GM23338 (cell line): Measurements from ENCODE around the gene PDE4D. TPM values are rescaled to one million over a fixed set of nuclear protein-coding genes. Genes with fewer than 3 reads are reported as not detected.

Experiments
- ATAC-seq: fragments of 200-7000 bp; cut with Tn5 transposase; 3 replicates; pipeline ENCODE4 v1.9.1; 2020
- DNase-seq: peaks from one replicate; pipeline ENCODE4 v3.0.0-alpha.2; 2015; ENCODE audit warnings: low spot score
- H2AFZ ChIP-seq: fragments of 200-600 bp; sonication (generic); 2 replicates; pipeline ENCODE4 v1.8.0; 2016; ENCODE audit warnings: antibody characterized with exemption, mild to moderate bottlenecking, moderate library complexity
- H3F3A ChIP-seq: fragments of 200-600 bp; sonication (generic); replicated peaks from 2 replicates; pipeline ENCODE4 v1.8.0; 2017; ENCODE audit warnings: antibody characterized with exemption, mixed run types, low read depth
- H3K27ac ChIP-seq: fragments of 200-600 bp; sonication (generic); 2 replicates; pipeline ENCODE4 v1.6.1; 2016; ENCODE audit warnings: low read depth
- H3K27me3 ChIP-seq: fragments of 200-600 bp; sonication (generic); 2 replicates; pipeline ENCODE4 v1.8.0; 2016; ENCODE audit warnings: mild to moderate bottlenecking, mixed run types, moderate library complexity; ENCODE audit not compliant: insufficient read depth
- H3K36me3 ChIP-seq: fragments of 200-600 bp; sonication (generic); 2 replicates; pipeline ENCODE4 v1.8.0; 2016; ENCODE audit warnings: mild to moderate bottlenecking; ENCODE audit not compliant: insufficient read depth
- H3K4me1 ChIP-seq: fragments of 200-600 bp; sonication (generic); 2 replicates; pipeline ENCODE4 v1.8.0; 2016; ENCODE audit warnings: mild to moderate bottlenecking, moderate library complexity; ENCODE audit not compliant: insufficient read depth
- H3K4me2 ChIP-seq: fragments of 200-600 bp; sonication (generic); 2 replicates; pipeline ENCODE4 v1.7.1; 2017; ENCODE audit warnings: mixed run types
- H3K4me3 ChIP-seq: fragments of 200-600 bp; sonication (generic); 2 replicates; pipeline ENCODE4 v1.6.1; 2016; ENCODE audit warnings: mixed run types
- H3K79me2 ChIP-seq: fragments of 200-600 bp; sonication (generic); replicated peaks from 2 replicates; pipeline ENCODE4 v1.8.0; 2017; ENCODE audit warnings: mild to moderate bottlenecking; ENCODE audit not compliant: insufficient read depth
- H3K9me2 ChIP-seq: fragments of 200-600 bp; sonication (generic); 2 replicates; pipeline ENCODE4 v1.8.0; 2017; ENCODE audit not compliant: insufficient read depth
- H4K20me1 ChIP-seq: fragments of 200-600 bp; sonication (generic); replicated peaks from 2 replicates; pipeline ENCODE4 v1.8.0; 2017; ENCODE audit warnings: mild to moderate bottlenecking; ENCODE audit not compliant: insufficient read depth
- H3K27ac Mint-ChIP-seq: 2 replicates; pipeline ENCODE4 v1.8.0; 2020; ENCODE audit warnings: inconsistent platforms, mild to moderate bottlenecking, moderate library complexity, mixed read lengths
- H3K27me3 Mint-ChIP-seq: 3 replicates; pipeline ENCODE4 v1.8.0; 2022; ENCODE audit warnings: low read depth, mild to moderate bottlenecking, moderate library complexity, mixed read lengths, inconsistent platforms; ENCODE audit not compliant: insufficient read depth, poor library complexity
- H3K36me3 Mint-ChIP-seq: 3 replicates; pipeline ENCODE4 v1.8.0; 2021; ENCODE audit warnings: low read depth, mild to moderate bottlenecking, inconsistent platforms, moderate library complexity, mixed read lengths
- H3K4me1 Mint-ChIP-seq: 3 replicates; pipeline ENCODE4 v1.8.0; 2020; ENCODE audit warnings: mild to moderate bottlenecking, inconsistent platforms, mixed read lengths
- H3K4me3 Mint-ChIP-seq: 3 replicates; pipeline ENCODE4 v1.8.0; 2021; ENCODE audit warnings: moderate library complexity, mild to moderate bottlenecking, inconsistent platforms, mixed read lengths
- H3K9me3 Mint-ChIP-seq: 3 replicates; pipeline ENCODE4 v1.8.0; 2020; ENCODE audit warnings: moderate library complexity, mild to moderate bottlenecking, inconsistent platforms, mixed read lengths
- CREB1 ChIP-seq: fragments of 250-450 bp; sonication (Bioruptor Pico); IDR thresholded peaks from 2 replicates; pipeline ENCODE4 v1.5.0; 2020; ENCODE audit warnings: low read depth, mild to moderate bottlenecking, moderate library complexity
- EZH2 ChIP-seq: fragments of 200-600 bp; sonication (generic); IDR thresholded peaks from one replicate; pipeline ENCODE4 v1.8.0; 2017; ENCODE audit warnings: antibody characterized with exemption, mild to moderate bottlenecking, low read depth; ENCODE audit not compliant: unreplicated experiment
- EZH2phosphoT487 ChIP-seq: fragments of 200-600 bp; sonication (generic); IDR thresholded peaks from one replicate; pipeline ENCODE4 v1.8.1; 2018; ENCODE audit warnings: antibody characterized with exemption; ENCODE audit not compliant: unreplicated experiment
- JUNB ChIP-seq: IDR thresholded peaks from one replicate; pipeline ENCODE4 v1.6.1; 2016; ENCODE audit warnings: antibody characterized with exemption; ENCODE audit not compliant: unreplicated experiment
- NANOG ChIP-seq: IDR thresholded peaks from 2 replicates; pipeline ENCODE4 v1.6.1; 2016; ENCODE audit warnings: antibody characterized with exemption, borderline replicate concordance
- POLR2AphosphoS5 ChIP-seq: IDR thresholded peaks from 2 replicates; pipeline ENCODE4 v1.6.1; 2016; ENCODE audit warnings: antibody characterized with exemption, low read depth
- STAT1 ChIP-seq: IDR thresholded peaks from one replicate; pipeline ENCODE4 v1.6.1; 2016; ENCODE audit warnings: antibody characterized with exemption; ENCODE audit not compliant: unreplicated experiment
- ZNF114 ChIP-seq: fragments of 250-450 bp; sonication (Bioruptor Pico); IDR thresholded peaks from 2 replicates; pipeline ENCODE4 v1.5.0; 2020; ENCODE audit warnings: mild to moderate bottlenecking, moderate library complexity
- ZNF331 ChIP-seq: fragments of 250-450 bp; sonication (Bioruptor Pico); IDR thresholded peaks from 2 replicates; pipeline ENCODE4 v1.5.0; 2020; ENCODE audit warnings: low read depth, mild to moderate bottlenecking, moderate library complexity
- polyA plus RNA-seq: library from polyadenylated mRNA; unstranded; fragments of >200 nt; fragmentation: Nextera tagmentation; extraction: Ambion mirVana; gene quantifications from 2 replicates; pipeline ENCODE4 v1.2.1, GENCODE V29; 2016
- total RNA-seq: library from RNA; depleted of rRNA; stranded (reverse); fragments of >200 nt; shearing (Covaris generic); gene quantifications from 2 replicates; pipeline ENCODE4 v1.2.3, GENCODE V29; 2014
- TF ChIP-seq, protein P1 (sequence below): IDR thresholded peaks from one replicate; pipeline ENCODE4 v1.6.1; 2018; ENCODE audit warnings: antibody characterized with exemption; ENCODE audit not compliant: unreplicated experiment
- TF ChIP-seq, protein P2 (sequence below), 2 experiments: fragments of 200-600 bp in 1 of 2; sonication (generic) in 1 of 2; conservative IDR thresholded peaks; 2 replicates each; pipeline versions ENCODE4 v1.5.1 to v1.6.1; 2016 to 2017; ENCODE audit warnings: antibody characterized with exemption in 2 of 2, low read depth in 2 of 2, mild to moderate bottlenecking in 2 of 2, moderate library complexity in 1 of 2

The PDE4D gene
- total and polyA plus RNA-seq, 2 experiments from 2014 or later, result 2.1 to 4.7 TPM

DNA sequence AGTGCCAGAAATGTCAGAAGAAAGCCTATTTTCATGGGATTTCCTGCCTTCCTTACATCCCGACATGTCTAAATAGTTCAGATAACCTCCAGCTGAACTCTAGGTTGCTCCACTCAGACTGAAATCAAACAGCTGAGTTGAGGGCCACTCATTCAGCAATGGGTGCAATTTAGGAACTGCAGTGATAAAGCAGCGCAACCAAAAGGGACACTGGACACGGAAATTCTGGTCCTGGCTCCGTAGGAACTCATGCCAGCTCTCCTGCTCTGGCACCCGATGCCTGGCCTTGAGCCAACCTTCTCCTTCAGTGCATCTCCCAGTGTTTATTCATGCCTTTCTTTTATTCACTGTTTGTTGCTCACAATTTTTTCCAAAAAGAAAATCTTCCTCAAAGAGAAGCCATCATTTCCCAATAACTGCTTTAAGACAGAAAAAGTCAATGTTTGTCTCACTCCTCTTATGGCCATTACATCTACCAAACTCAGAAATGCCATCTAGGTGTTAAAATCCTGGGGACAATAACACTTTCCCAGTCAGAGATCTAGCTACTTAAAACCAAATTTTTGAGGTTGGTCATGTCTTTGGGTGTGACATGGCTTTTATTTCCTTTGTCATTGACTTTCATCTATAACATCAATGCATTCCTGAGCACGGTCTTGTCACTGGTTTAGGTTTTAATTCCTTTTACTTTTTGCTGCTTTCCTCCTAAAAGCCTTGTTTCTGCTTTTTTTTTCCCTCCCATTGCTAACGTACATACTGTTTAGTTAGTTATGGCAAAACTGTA lies 126.9 kb downstream of the PDE4D start:
- H3K4me3 Mint-ChIP-seq, result no peak overlapping the region
- H3K27ac Mint-ChIP-seq, result no peak overlapping the region
- Histone ChIP-seq H3K9me2 (no peaks in the 10 kb centered on the region), H2AFZ (no peak overlapping the region; the same call in 1 of the 2 replicates), H3K36me3 (no peaks in the 10 kb centered on the region), H3K4me3 (no peak overlapping the region), H3K4me1 (peaks cover 8% of the 10 kb centered on the region), H3K4me2 (no peak overlapping the region), H3F3A (no peaks in the 10 kb centered on the region), H3K27me3 (peaks cover 35% of the 10 kb centered on the region), H3K27ac (no peak overlapping the region), H4K20me1 (no peaks in the 10 kb centered on the region), H3K79me2 (no peaks in the 10 kb centered on the region)
- ATAC-seq (no peak), DNase-seq (no peak)
- H3K4me1 Mint-ChIP-seq, result peaks cover 17% of the 10 kb centered on the region
- no peaks in the 10 kb centered on the region for H3K36me3 Mint-ChIP-seq
- no peaks in the 10 kb centered on the region for H3K9me3 Mint-ChIP-seq
- TF ChIP-seq ZNF114 (CRISPR knock-in tag) (no peak), CREB1 (CRISPR knock-in tag) (no peak), JUNB (no peak), POLR2AphosphoS5 (no peak)
- peaks cover 20% of the 10 kb centered on the region for H3K27me3 Mint-ChIP-seq

DNA sequence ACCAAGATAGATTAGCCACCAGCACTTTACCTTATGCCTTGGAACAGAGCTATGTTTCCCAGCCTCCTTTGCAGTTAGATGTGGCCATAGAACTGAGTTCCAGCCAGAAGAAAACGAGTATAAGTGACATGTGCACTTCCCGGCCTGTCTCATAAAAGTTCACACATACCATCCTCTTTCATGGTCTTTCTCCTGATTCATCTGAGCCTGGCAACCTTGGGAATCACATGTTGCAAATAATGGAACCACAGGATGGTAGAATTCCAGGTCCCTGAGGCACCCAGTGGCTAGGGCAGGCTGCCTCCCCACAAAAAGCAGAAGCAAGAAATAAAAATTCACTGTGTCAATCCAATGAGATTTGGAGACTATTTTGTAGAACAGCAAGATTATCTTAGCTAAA lies 128.1 kb downstream of the PDE4D start:
- Histone ChIP-seq H3K79me2 (no peaks in the 10 kb centered on the region), H3K27ac (no peak overlapping the region), H3K36me3 (no peaks in the 10 kb centered on the region), H4K20me1 (no peaks in the 10 kb centered on the region), H2AFZ (no peak overlapping the region), H3K4me2 (no peak overlapping the region), H3K4me3 (no peak overlapping the region), H3K4me1 (peaks cover 8% of the 10 kb centered on the region), H3K27me3 (peaks cover 35% of the 10 kb centered on the region), H3K9me2 (no peaks in the 10 kb centered on the region), H3F3A (no peaks in the 10 kb centered on the region)
- peaks cover 17% of the 10 kb centered on the region for H3K4me1 Mint-ChIP-seq
- H3K4me3 Mint-ChIP-seq, result no peak overlapping the region
- no peak for TF ChIP-seq NANOG
- TF ChIP-seq EZH2phosphoT487, result no peak
- TF ChIP-seq JUNB, result no peak
- TF ChIP-seq EZH2, result no peak
- TF ChIP-seq, protein P1, sequence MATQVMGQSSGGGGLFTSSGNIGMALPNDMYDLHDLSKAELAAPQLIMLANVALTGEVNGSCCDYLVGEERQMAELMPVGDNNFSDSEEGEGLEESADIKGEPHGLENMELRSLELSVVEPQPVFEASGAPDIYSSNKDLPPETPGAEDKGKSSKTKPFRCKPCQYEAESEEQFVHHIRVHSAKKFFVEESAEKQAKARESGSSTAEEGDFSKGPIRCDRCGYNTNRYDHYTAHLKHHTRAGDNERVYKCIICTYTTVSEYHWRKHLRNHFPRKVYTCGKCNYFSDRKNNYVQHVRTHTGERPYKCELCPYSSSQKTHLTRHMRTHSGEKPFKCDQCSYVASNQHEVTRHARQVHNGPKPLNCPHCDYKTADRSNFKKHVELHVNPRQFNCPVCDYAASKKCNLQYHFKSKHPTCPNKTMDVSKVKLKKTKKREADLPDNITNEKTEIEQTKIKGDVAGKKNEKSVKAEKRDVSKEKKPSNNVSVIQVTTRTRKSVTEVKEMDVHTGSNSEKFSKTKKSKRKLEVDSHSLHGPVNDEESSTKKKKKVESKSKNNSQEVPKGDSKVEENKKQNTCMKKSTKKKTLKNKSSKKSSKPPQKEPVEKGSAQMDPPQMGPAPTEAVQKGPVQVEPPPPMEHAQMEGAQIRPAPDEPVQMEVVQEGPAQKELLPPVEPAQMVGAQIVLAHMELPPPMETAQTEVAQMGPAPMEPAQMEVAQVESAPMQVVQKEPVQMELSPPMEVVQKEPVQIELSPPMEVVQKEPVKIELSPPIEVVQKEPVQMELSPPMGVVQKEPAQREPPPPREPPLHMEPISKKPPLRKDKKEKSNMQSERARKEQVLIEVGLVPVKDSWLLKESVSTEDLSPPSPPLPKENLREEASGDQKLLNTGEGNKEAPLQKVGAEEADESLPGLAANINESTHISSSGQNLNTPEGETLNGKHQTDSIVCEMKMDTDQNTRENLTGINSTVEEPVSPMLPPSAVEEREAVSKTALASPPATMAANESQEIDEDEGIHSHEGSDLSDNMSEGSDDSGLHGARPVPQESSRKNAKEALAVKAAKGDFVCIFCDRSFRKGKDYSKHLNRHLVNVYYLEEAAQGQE, result no peak
- no peak for TF ChIP-seq POLR2AphosphoS5
- TF ChIP-seq, protein P2, sequence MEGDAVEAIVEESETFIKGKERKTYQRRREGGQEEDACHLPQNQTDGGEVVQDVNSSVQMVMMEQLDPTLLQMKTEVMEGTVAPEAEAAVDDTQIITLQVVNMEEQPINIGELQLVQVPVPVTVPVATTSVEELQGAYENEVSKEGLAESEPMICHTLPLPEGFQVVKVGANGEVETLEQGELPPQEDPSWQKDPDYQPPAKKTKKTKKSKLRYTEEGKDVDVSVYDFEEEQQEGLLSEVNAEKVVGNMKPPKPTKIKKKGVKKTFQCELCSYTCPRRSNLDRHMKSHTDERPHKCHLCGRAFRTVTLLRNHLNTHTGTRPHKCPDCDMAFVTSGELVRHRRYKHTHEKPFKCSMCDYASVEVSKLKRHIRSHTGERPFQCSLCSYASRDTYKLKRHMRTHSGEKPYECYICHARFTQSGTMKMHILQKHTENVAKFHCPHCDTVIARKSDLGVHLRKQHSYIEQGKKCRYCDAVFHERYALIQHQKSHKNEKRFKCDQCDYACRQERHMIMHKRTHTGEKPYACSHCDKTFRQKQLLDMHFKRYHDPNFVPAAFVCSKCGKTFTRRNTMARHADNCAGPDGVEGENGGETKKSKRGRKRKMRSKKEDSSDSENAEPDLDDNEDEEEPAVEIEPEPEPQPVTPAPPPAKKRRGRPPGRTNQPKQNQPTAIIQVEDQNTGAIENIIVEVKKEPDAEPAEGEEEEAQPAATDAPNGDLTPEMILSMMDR (conservative IDR thresholded peaks at IDR 0.05; ENCODE audit: low read depth in 2 of 2), result no peak
- no peak for TF ChIP-seq STAT1
- TF ChIP-seq ZNF331 (CRISPR knock-in tag), result no peak
- H3K36me3 Mint-ChIP-seq, result no peaks in the 10 kb centered on the region
- no peaks in the 10 kb centered on the region for H3K9me3 Mint-ChIP-seq
- no peak for ATAC-seq
- no peak overlapping the region for H3K27ac Mint-ChIP-seq
- DNase-seq, result no peak
- peaks cover 20% of the 10 kb centered on the region for H3K27me3 Mint-ChIP-seq
